Fibroblast of the aortic adventitia (primary cell): ENCODE results near the gene FRAT1. TPM values are rescaled to one million over a fixed set of nuclear protein-coding genes. Genes with fewer than 3 reads are reported as not detected.

Source experiments
- DNase-seq: peaks from one replicate; pipeline ENCODE4 v3.0.0-alpha.2; 2010; ENCODE audit warnings: low read depth
- H3K4me3 ChIP-seq: 2 replicates; pipeline ENCODE4 v1.5.1; 2011; ENCODE audit warnings: low read depth, mild to moderate bottlenecking, control low read depth, low read length, moderate library complexity
- CTCF ChIP-seq: IDR thresholded peaks from 2 replicates; pipeline ENCODE4 v1.5.1; 2011; ENCODE audit warnings: mild to moderate bottlenecking, low read length, control low read depth, inconsistent platforms; ENCODE audit not compliant: insufficient read depth
- total RNA-seq: library from RNA; depleted of rRNA; stranded (reverse); fragments of >200 nt; gene quantifications from 2 replicates; pipeline ENCODE4 v1.2.3, GENCODE V29; 2012; ENCODE audit warnings: low replicate concordance

The FRAT1 gene
- total RNA-seq: 1.5 and 5.6 TPM in 2 replicates

GRCh38 chr10:97318772-97319651 is at the start of gene FRAT1:
Gene FRAT1 (plus strand): TSS chr10:97319271. CDS start chr10:97319454, 183 bp downstream.
- peak within 1 kb of the TSS; percentile 81 for H3K4me3 ChIP-seq
- peak; percentile 94 for DNase-seq
- no peak for TF ChIP-seq CTCF

- TF ChIP-seq CTCF: no peak
- H3K4me3 ChIP-seq: no peak overlapping the region
- peak; percentile 12 for DNase-seq
Observed at GRCh38 chr10:97270523-97271154, 48.4 kb upstream of the FRAT1 start.

GRCh38 chr10:97273700-97274099 is 45.4 kb upstream of the FRAT1 start:
- no peak overlapping the region for H3K4me3 ChIP-seq
- no peak for DNase-seq
- no peak for TF ChIP-seq CTCF

- no peak for TF ChIP-seq CTCF
- DNase-seq: no peak
- H3K4me3 ChIP-seq: no peak overlapping the region
Observed at GRCh38 chr10:97274828-97275227, 44.2 kb upstream of the FRAT1 start.

- no peak for DNase-seq
- H3K4me3 ChIP-seq: no peak overlapping the region
- TF ChIP-seq CTCF: no peak
Observed at GRCh38 chr10:97277551-97277950, 41.5 kb upstream of the FRAT1 start.

GRCh38 chr10:97278491-97278989 is 40.5 kb upstream of the FRAT1 start:
- peak; percentile 97 for DNase-seq

More at GRCh38 chr10:97278491-97278989, 40.5 kb upstream of the FRAT1 start:
- no peak overlapping the region for H3K4me3 ChIP-seq
- peak; percentile 57 for TF ChIP-seq CTCF
